Left lung (tissue), 10 donors: ENCODE data around the gene MVK. TPM values are rescaled to one million over a fixed set of nuclear protein-coding genes. Genes with fewer than 3 reads are reported as not detected.

Experiments used
- ATAC-seq: fragments of 200-7000 bp; cut with Tn5 transposase; one replicate; pipeline ENCODE4 v1.9.1; 2020; ENCODE audit warnings: moderate library complexity
- DNase-seq, 4 donors: peaks; one replicate each; pipeline ENCODE4 v3.0.0-alpha.2; 2013 to 2020
- H3K27ac ChIP-seq, 2 donors: fragments of 200-600 bp; sonication (generic) in 1 of 2; one replicate each; pipeline versions ENCODE4 v1.5.0 to v1.8.0; 2020 to 2021
- H3K27me3 ChIP-seq, 2 donors: fragments of 200-600 bp; sonication (generic) in 1 of 2; one replicate each; pipeline versions ENCODE4 v1.5.0 to v1.8.0; 2020 to 2021
- H3K36me3 ChIP-seq, 2 donors: fragments of 200-600 bp; sonication (generic) in 1 of 2; one replicate each; pipeline versions ENCODE4 v1.5.0 to v1.8.0; 2020 to 2021
- H3K4me1 ChIP-seq, 2 donors: fragments of 200-600 bp; one replicate each; pipeline ENCODE4 v1.8.0; 2021
- H3K4me3 ChIP-seq, 2 donors: fragments of 200-600 bp; sonication (generic) in 1 of 2; one replicate each; pipeline versions ENCODE4 v1.5.0 to v1.8.0; 2020 to 2021; ENCODE audit warnings: mild to moderate bottlenecking in 1 of 2
- H3K9me3 ChIP-seq, 2 donors: fragments of 200-600 bp; sonication (generic) in 1 of 2; one replicate each; pipeline versions ENCODE4 v1.5.0 to v1.8.0; 2020 to 2021
- CTCF ChIP-seq, 2 donors: fragments of 200-600 bp; sonication (generic) in 1 of 2; IDR thresholded peaks; one replicate each; pipeline versions ENCODE4 v1.5.0 to v1.8.0; 2021; ENCODE audit warnings: antibody characterized with exemption in 2 of 2
- intact Hi-C, 2 donors: fragments of 100-400 bp; cut with DNase I; formaldehyde crosslinking; loops; one replicate each; pipeline versions ENCODE4 v1.11.2 to v1.14.2; 2022
- polyA plus RNA-seq, 6 donors: library from polyadenylated mRNA; unstranded; fragments of 120-200 nt; gene quantifications; one replicate each; pipeline ENCODE4 v1.2.1, GENCODE V29; 2013; ENCODE audit not compliant: insufficient read length in 6 of 6
- total RNA-seq, 2 donors: library from RNA; stranded (reverse); fragmentation: NEBNext Ultra II Directional; extraction: Animal tissue kit (Norgen Biotek cat#: 25700); gene quantifications; one replicate each; pipeline ENCODE4 v1.2.1, GENCODE V29; 2021
- donor health status: DM: no; HTN: yes; CAD: no.
- donor health status: DM: no; HTN: no; CAD: no.

The MVK gene
- total and polyA plus RNA-seq, 8 donors, result 11.1 to 46.1 (median 16.3) TPM

- Histone ChIP-seq H3K27ac (no peak overlapping the region), H3K4me3 (no peak overlapping the region), H3K9me3 (no peaks in the 10 kb centered on the region), H3K4me1 (no peaks in the 10 kb centered on the region), H3K27me3 (peaks cover 0 to 60% of the 10 kb centered on the region in 2 donors), H3K36me3 (no peaks in the 10 kb centered on the region)
- no peak for TF ChIP-seq CTCF (IDR thresholded peaks at IDR 0.05)
- DNase-seq (no peak), ATAC-seq (no peak)
- intact Hi-C loops, result no loop called here
These were observed 69.0 kb downstream of the MVK start for GRCh38 chr12:109642506-109643132.

- H3K27ac ChIP-seq, result no peak overlapping the region
- H3K4me3 ChIP-seq, result no peak overlapping the region
- no peaks in the 10 kb centered on the region for H3K36me3 ChIP-seq
- peaks cover 0 to 63% of the 10 kb centered on the region in 2 donors for H3K27me3 ChIP-seq
- TF ChIP-seq CTCF (IDR thresholded peaks at IDR 0.05), result no peak
- ATAC-seq (no peak), DNase-seq (no peak)
- intact Hi-C loops, result no loop called here
- no peaks in the 10 kb centered on the region for H3K4me1 ChIP-seq
- no peaks in the 10 kb centered on the region for H3K9me3 ChIP-seq
These were observed 71.6 kb downstream of the MVK start for GRCh38 chr12:109645194-109645593.

- Histone ChIP-seq H3K4me3 (no peak overlapping the region), H3K36me3 (no peaks in the 10 kb centered on the region), H3K4me1 (no peaks in the 10 kb centered on the region), H3K27me3 (peaks cover 0 to 62% of the 10 kb centered on the region in 2 donors), H3K27ac (no peak overlapping the region), H3K9me3 (no peaks in the 10 kb centered on the region)
- DNase-seq (no peak), ATAC-seq (no peak)
- TF ChIP-seq CTCF (IDR thresholded peaks at IDR 0.05), result no peak
- intact Hi-C loops, result no loop called here
These were observed 72.1 kb downstream of the MVK start for GRCh38 chr12:109645708-109646107.

Other genes with a start within 250 kb of the MVK start
- under 1 TPM; 0.20 to 0.31 TPM for gene MYO1H, start 225.9 kb upstream of the MVK start, total RNA-seq
- gene MYO1H, start 225.9 kb upstream of the MVK start, polyA plus RNA-seq, result under 1 TPM; 0.27 to 0.93 (median 0.34) TPM
- gene KCTD10, start 96.5 kb upstream of the MVK start, total RNA-seq, result 10 to 100 TPM; 58.3 to 68.2 TPM
- 10 to 100 TPM; 42.7 to 51.0 (median 47.3) TPM for gene KCTD10, start 96.5 kb upstream of the MVK start, polyA plus RNA-seq
- 10 to 100 TPM; 41.4 to 42.5 TPM for gene UBE3B, start 96.2 kb upstream of the MVK start, total RNA-seq
- gene UBE3B, start 96.2 kb upstream of the MVK start, polyA plus RNA-seq, result 10 to 100 TPM; 30.5 to 36.2 (median 33.3) TPM
- 10 to 100 TPM; 43.9 to 76.1 TPM for gene MMAB, start 290 bp upstream of the MVK start, total RNA-seq
- 10 to 100 TPM; 24.9 to 36.2 (median 28.7) TPM for gene MMAB, start 290 bp upstream of the MVK start, polyA plus RNA-seq
- gene FAM222A, start 140.0 kb downstream of the MVK start, total RNA-seq, result 1 to 10 TPM; 2.9 to 3.1 TPM
- 1 to 10 TPM; 1.8 to 4.0 (median 2.3) TPM for gene FAM222A, start 140.0 kb downstream of the MVK start, polyA plus RNA-seq